GM20000 (cell line): ENCODE results near the gene XPC.
"Not testable (repeated sequence)": the region's sequence is repeated elsewhere in the genome, so short reads cannot be mapped to it uniquely, and the experiment has no call there.

Source experiments
- DNase-seq: peaks from one replicate; pipeline ENCODE4 v3.0.0; 2012; ENCODE audit warnings: low spot score
- CTCF ChIP-seq: IDR thresholded peaks from 2 replicates; pipeline ENCODE4 v1.5.1; 2012; ENCODE audit warnings: mild to moderate bottlenecking, control low read depth; ENCODE audit errors: extremely low read depth, missing control alignments

The XPC gene

GRCh38 chr3:14122301-14122700 is 56.1 kb downstream of the XPC start:
- peak; percentile 1 for DNase-seq
- no peak for TF ChIP-seq CTCF

GRCh38 chr3:14121859-14122258 is 56.5 kb downstream of the XPC start:
- no peak for DNase-seq
- TF ChIP-seq CTCF = no peak

GRCh38 chr3:14120921-14121448 is 57.4 kb downstream of the XPC start:
- not testable (repeated sequence) for DNase-seq

GRCh38 chr3:14120111-14120920 is 58.1 kb downstream of the XPC start:
- DNase-seq = peak; percentile 2

GRCh38 chr3:14119651-14120050 is 58.8 kb downstream of the XPC start:
- TF ChIP-seq CTCF = no peak
- peak; percentile 2 for DNase-seq

More at GRCh38 chr3:14120111-14120920, 58.1 kb downstream of the XPC start:
- no peak for TF ChIP-seq CTCF

GRCh38 chr3:14118400-14119381 is 59.7 kb downstream of the XPC start:
- no peak for TF ChIP-seq CTCF
- DNase-seq = peak; percentile 2

- TF ChIP-seq CTCF = no peak
- peak; percentile 0 for DNase-seq
Measured at GRCh38 chr3:14117468-14118399, 60.7 kb downstream of the XPC start.
